ENCODE results near the gene ULK2. TPM values are rescaled to one million over a fixed set of nuclear protein-coding genes. Genes with fewer than 3 reads are reported as not detected.
A peak's percentile ranks its signal among the peaks of the same experiment; 100 is the strongest.

The ULK2 gene
- total and polyA plus RNA-seq, 2 of the 13 experiments (the other 11 are each of a cell fraction or from before 2014, with no cell fraction given): 0.01 TPM; not detected in 1

DNA sequence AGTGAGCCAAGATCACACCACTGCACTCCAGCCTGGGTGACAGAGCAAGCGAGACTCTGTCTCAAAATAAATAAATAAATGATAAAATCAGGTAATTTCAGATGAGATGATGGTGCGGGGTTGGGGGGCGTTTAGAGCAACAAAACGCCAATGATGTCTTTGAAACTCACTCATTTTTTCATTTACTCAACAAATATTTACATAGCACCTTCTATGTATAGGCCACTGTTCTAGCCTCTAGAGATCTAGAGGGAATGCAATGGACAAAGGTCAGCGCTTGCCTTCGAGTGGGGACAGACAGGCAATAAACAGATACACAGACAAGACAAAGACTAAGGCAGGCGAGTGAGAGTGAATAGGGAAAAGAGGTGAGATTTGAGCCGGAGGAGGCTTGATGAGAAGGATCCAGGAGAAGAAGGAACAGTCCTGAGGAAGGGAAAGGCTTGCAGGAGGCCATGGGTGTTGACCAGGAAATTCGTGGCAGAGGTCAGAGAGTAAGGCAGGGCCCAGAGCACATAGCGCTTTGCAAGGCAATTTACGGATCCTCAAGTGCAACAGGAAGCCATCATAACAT is 133.7 kb downstream of the ULK2 start (continued):
- TF ChIP-seq ZNF343 (CRISPR knock-in tag; IDR thresholded peaks at IDR 0.05): no peak
- TF ChIP-seq, protein P1, sequence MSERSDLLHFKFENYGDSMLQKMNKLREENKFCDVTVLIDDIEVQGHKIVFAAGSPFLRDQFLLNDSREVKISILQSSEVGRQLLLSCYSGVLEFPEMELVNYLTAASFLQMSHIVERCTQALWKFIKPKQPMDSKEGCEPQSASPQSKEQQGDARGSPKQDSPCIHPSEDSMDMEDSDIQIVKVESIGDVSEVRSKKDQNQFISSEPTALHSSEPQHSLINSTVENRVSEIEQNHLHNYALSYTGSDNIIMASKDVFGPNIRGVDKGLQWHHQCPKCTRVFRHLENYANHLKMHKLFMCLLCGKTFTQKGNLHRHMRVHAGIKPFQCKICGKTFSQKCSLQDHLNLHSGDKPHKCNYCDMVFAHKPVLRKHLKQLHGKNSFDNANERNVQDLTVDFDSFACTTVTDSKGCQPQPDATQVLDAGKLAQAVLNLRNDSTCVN (CRISPR knock-in tag; IDR thresholded peaks at IDR 0.05; ENCODE audit: borderline replicate concordance): peak; percentile 71; the same call in 1 of the 2 replicates
- TF ChIP-seq, protein P2, sequence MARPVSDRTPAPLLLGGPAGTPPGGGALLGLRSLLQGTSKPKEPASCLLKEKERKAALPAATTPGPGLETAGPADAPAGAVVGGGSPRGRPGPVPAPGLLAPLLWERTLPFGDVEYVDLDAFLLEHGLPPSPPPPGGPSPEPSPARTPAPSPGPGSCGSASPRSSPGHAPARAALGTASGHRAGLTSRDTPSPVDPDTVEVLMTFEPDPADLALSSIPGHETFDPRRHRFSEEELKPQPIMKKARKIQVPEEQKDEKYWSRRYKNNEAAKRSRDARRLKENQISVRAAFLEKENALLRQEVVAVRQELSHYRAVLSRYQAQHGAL (CRISPR knock-in tag; IDR thresholded peaks at IDR 0.05; ENCODE audit: not compliant biosample characterization): no peak
- TF ChIP-seq ZNF501 (CRISPR knock-in tag; IDR thresholded peaks at IDR 0.05): no peak
- no peak for TF ChIP-seq ESRRA (CRISPR knock-in tag; IDR thresholded peaks at IDR 0.05; ENCODE audit: low read depth)
- TF ChIP-seq, protein P3, sequence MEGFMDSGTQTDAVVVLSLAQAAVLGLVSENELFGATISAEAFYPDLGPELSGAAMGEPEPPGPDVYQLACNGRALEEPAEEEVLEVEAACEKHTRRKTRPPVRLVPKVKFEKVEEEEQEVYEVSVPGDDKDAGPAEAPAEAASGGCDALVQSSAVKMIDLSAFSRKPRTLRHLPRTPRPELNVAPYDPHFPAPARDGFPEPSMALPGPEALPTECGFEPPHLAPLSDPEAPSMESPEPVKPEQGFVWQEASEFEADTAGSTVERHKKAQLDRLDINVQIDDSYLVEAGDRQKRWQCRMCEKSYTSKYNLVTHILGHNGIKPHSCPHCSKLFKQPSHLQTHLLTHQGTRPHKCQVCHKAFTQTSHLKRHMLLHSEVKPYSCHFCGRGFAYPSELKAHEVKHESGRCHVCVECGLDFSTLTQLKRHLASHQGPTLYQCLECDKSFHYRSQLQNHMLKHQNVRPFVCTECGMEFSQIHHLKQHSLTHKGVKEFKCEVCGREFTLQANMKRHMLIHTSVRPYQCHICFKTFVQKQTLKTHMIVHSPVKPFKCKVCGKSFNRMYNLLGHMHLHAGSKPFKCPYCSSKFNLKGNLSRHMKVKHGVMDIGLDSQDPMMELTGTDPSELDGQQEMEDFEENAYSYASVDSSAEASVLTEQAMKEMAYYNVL (CRISPR knock-in tag; IDR thresholded peaks at IDR 0.05; ENCODE audit: borderline replicate concordance): peak; percentile 92
- 0 out of 2 replicates have a peak, but pooled peaks have one; percentile 37 for TF ChIP-seq ZNF776 (CRISPR knock-in tag; IDR thresholded peaks at IDR 0.05)

DNA sequence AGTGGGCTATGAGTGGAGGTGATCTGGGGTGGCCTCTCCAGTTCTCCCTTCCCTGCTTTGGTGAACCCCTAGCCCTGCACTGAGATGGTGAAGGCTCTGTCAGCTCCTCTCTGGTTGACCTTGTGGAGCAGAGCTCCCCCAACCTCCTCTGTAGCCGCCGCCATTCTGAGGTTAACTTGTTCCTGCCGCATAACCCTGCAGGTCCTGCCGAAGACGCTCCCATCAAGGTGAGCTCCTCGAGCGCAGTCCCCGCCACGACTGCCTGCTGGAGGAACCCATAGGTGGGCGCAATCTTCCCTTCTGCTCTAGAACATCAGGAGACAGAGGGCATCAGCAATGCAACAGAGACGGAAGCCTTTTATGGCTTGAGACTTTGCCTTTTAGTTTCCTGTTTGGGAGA is 136.1 kb downstream of the ULK2 start:
- Histone ChIP-seq H3K4me2 (ENCODE audit: low read depth, low read length) (no peak overlapping the region), H4K20me1 (ENCODE audit: insufficient read depth, low read length) (no peaks in the 10 kb centered on the region), H3K27ac (ENCODE audit: extremely low read length, insufficient read depth, low read length) (no peak overlapping the region), H3K27me3 (ENCODE audit: control insufficient read depth in 1 of 2, insufficient read depth in 2 of 2, low read length in 2 of 2) (no peaks in the 10 kb centered on the region), H3K36me3 (replicated peaks in 1 of 2; ENCODE audit: control insufficient read depth in 1 of 2, insufficient read depth in 2 of 2, low read length in 2 of 2) (no peaks in the 10 kb centered on the region), H3K79me2 (ENCODE audit: insufficient read depth, low read length) (no peaks in the 10 kb centered on the region), H3K4me3 (replicated peaks in 1 of 3; ENCODE audit: insufficient read depth in 1 of 3, low read depth in 2 of 3, low read length in 3 of 3) (no peak overlapping the region), H2AFZ (ENCODE audit: low read length) (no peak overlapping the region), H3K9me3 (ENCODE audit: low read length) (no peaks in the 10 kb centered on the region), H3K4me1 (ENCODE audit: insufficient read depth, low read length) (peaks cover 91% of the 10 kb centered on the region), H3K9ac (ENCODE audit: insufficient read depth, low read depth, low read length) (no peak overlapping the region)
- POLR2A ChIA-PET: interaction anchor here (1.1 to 1.8 kb wide), 3 partner anchors 11 to 83 kb away, joined by 3 to 8 read pairs (median 5); partner anchors contain the start of gene ALDH3A2
- intact Hi-C loops (cut with micrococcal nuclease; ENCODE audit: unreplicated experiment) (no loop called here), in situ Hi-C loops (cut with HindIII; ENCODE audit: extremely low pct_ligation_motif_present, low pct_unique_long_range_greater_than_20kb) (no loop called here)
- DNase-seq (ENCODE audit: low spot score): no peak
- WGBS (ENCODE audit: low lambda C conversion rate): 87% methylated on average over 4 of the region's 11 CpGs
- no TSS peak for BruUV-seq (replicated peaks)
- CTCF ChIA-PET (ENCODE audit: low intra/inter-chr PET ratio, low total read pairs): no interaction called here
- FAIRE-seq: no peak
- ATAC-seq: no peak
- TF ChIP-seq ZNF282 (IDR thresholded peaks at IDR 0.05; ENCODE audit: partially characterized antibody) (no peak), TCF7L2 (IDR thresholded peaks at IDR 0.05; ENCODE audit: low read depth, low read length) (no peak), SUZ12 (IDR thresholded peaks at IDR 0.05; ENCODE audit: low read depth, low read length) (no peak), CHD2 (IDR thresholded peaks at IDR 0.05; ENCODE audit: low read depth, low read length) (no peak), HDAC2 (CRISPR knock-in tag; IDR thresholded peaks at IDR 0.05) (no peak), ZNF570 (CRISPR knock-in tag; IDR thresholded peaks at IDR 0.05; ENCODE audit: borderline replicate concordance) (no peak), PAF1 (CRISPR knock-in tag; IDR thresholded peaks at IDR 0.05) (no peak), ZNF337 (CRISPR knock-in tag; IDR thresholded peaks at IDR 0.05; ENCODE audit: borderline replicate concordance, low read depth) (no peak)
- TF ChIP-seq, protein P4, sequence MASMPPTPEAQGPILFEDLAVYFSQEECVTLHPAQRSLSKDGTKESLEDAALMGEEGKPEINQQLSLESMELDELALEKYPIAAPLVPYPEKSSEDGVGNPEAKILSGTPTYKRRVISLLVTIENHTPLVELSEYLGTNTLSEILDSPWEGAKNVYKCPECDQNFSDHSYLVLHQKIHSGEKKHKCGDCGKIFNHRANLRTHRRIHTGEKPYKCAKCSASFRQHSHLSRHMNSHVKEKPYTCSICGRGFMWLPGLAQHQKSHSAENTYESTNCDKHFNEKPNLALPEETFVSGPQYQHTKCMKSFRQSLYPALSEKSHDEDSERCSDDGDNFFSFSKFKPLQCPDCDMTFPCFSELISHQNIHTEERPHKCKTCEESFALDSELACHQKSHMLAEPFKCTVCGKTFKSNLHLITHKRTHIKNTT (CRISPR knock-in tag; IDR thresholded peaks at IDR 0.05): no peak
- TF ChIP-seq, protein P5, sequence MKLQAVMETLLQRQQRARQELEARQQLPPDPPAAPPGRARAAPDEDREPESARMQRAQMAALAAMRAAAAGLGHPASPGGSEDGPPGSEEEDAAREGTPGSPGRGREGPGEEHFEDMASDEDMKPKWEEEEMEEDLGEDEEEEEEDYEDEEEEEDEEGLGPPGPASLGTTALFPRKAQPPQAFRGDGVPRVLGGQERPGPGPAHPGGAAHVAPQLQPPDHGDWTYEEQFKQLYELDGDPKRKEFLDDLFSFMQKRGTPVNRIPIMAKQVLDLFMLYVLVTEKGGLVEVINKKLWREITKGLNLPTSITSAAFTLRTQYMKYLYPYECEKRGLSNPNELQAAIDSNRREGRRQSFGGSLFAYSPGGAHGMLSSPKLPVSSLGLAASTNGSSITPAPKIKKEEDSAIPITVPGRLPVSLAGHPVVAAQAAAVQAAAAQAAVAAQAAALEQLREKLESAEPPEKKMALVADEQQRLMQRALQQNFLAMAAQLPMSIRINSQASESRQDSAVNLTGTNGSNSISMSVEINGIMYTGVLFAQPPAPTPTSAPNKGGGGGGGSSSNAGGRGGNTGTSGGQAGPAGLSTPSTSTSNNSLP (IDR thresholded peaks at IDR 0.05; ENCODE audit: low read depth, low read length): no peak

All from HepG2 (cell line).